GM10248 (cell line): ENCODE measurements around the gene CCDC85A.

Experiments
- CTCF ChIA-PET: fragments of 300-600 bp; sonication (Branson Sonifier 250); formaldehyde crosslinking; extraction: SDS; loops from one replicate; lab custom pipeline; 2021; ENCODE audit warnings: antibody characterized with exemption; lab: Yijun Ruan, JAX
- POLR2A ChIA-PET: fragments of 350-650 bp; sonication (Branson Sonifier 250); formaldehyde crosslinking; extraction: SDS; loops from one replicate; lab custom pipeline; 2020; ENCODE audit warnings: antibody characterized with exemption; lab: Yijun Ruan, JAX
- DNase-seq: peaks from one replicate; pipeline ENCODE4 v3.0.0; 2012; ENCODE audit errors: extremely low spot score
- CTCF ChIP-seq: IDR thresholded peaks from 2 replicates; pipeline ENCODE4 v1.5.1; 2012; ENCODE audit warnings: mild to moderate bottlenecking, low read depth; ENCODE audit errors: extremely low read depth, missing control alignments, control extremely low read depth

Gene CCDC85A

GRCh38 chr2:56337342-56337741 lies 153.6 kb downstream of the CCDC85A start:
- DNase-seq = no peak
- ChIA-PET POLR2A (no interaction called here), CTCF (interaction anchor here (0.8 to 1.4 kb wide), 3 partner anchors 15 to 153 kb away, joined by 3 read pairs; no protein-coding TSS in a partner anchor)
- no peak for TF ChIP-seq CTCF

DNA sequence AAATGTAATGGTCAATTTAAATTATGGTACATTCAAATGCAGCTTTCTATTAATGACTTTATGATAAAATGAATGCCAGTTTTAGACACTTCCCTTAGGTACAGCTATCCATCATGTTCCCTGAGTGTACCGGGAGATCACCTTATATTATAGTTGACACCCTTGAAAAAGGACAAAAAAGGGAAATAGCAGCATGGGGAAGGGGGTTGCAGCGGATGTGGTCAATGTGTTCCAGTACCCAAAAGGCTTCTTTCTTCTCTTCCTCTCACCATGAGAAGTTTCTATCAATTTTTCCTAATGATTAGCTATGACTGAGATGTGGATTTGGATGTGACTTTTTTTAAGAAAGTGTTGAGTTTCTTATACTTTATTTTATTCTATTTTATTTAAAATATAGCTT lies 154.4 kb downstream of the CCDC85A start:
- ChIA-PET CTCF (interaction anchor here (0.8 to 1.4 kb wide), 2 partner anchors 15 to 154 kb away, joined by 3 read pairs; no protein-coding TSS in a partner anchor), POLR2A (no interaction called here)
- no peak for TF ChIP-seq CTCF
- DNase-seq = no peak

DNA sequence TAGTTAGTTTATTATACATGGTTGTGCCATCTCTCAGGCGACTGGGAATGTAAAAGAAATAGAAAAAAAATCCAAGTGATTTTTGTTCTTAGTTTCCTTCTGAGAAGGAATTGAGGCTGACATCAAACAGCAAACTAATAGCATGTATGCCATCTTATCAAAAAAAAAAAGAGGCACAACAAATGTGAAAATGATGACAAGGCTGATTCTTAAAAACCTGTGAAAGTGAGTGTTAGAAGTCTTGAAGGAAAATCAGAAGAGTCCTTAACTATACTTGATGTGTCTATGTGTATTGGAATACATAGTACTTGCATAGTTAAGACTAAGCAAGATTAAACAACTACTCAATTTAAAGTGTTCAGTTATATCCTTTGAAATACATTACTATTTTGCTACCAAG lies 161.0 kb downstream of the CCDC85A start:
- POLR2A ChIA-PET = no interaction called here

GRCh38 chr2:56347881-56348280 lies 164.1 kb downstream of the CCDC85A start:
- ChIA-PET POLR2A (no interaction called here), CTCF (interaction anchor here (1.0 kb wide), 1 partner anchor 8 kb away, joined by 3 read pairs; no protein-coding TSS in a partner anchor)
- TF ChIP-seq CTCF = no peak
- no peak for DNase-seq

More for the DNA sequence above, 161.0 kb downstream of the CCDC85A start:
- CTCF ChIA-PET = no interaction called here
- no peak for DNase-seq
- no peak for TF ChIP-seq CTCF

GRCh38 chr2:56348392-56349210 lies 164.8 kb downstream of the CCDC85A start:
- ChIA-PET POLR2A (no interaction called here), CTCF (no interaction called here)
- no peak for TF ChIP-seq CTCF
- DNase-seq = no peak

DNA sequence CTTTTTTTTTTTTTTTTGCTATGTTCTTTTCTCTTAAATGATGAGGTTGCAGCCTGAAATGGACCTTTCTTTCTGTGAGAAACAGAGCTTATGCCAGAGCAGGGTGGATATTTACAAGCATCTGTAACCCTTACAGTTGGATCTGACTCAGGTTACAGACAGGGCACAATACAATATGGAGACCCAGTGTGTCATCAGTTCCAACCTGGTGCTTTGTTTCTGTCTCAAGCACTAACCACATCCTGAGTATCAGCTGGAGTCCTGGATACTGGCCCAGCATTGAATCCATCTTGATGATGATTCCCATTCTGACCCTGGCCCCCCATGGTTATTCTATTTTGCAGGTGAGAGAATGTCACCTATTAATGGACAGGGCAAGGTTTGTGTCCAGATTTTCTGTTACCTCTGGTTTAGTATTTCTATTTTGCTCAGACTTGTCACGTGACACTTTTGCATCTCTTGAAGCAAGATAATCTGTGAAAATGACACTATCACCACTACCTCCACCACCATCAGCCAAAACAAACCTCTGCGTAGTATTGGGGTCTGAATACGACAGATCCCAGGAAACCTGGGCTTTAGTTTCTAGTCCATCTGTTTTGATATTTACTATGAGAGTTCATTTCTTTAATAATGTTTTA lies 174.0 kb downstream of the CCDC85A start:
- no peak for TF ChIP-seq CTCF
- ChIA-PET POLR2A (no interaction called here), CTCF (no interaction called here)
- no peak for DNase-seq
